Fibroblast of skin of right biceps (primary cell): ENCODE data around the gene RASSF5.

Source experiments
- DNase-seq: peaks from one replicate; pipeline ENCODE4 v3.0.0-alpha.2; 2013

RASSF5 gene

GRCh38 chr1:206498685-206499084 lies 8.6 kb upstream of the RASSF5 start:
- no peak for DNase-seq

GRCh38 chr1:206500046-206500445 lies 7.3 kb upstream of the RASSF5 start:
- DNase-seq, result no peak

- no peak for DNase-seq
These were observed 5.5 kb upstream of the RASSF5 start for GRCh38 chr1:206501881-206502280.

GRCh38 chr1:206502403-206502802 lies 4.9 kb upstream of the RASSF5 start:
- DNase-seq, result no peak

DNA sequence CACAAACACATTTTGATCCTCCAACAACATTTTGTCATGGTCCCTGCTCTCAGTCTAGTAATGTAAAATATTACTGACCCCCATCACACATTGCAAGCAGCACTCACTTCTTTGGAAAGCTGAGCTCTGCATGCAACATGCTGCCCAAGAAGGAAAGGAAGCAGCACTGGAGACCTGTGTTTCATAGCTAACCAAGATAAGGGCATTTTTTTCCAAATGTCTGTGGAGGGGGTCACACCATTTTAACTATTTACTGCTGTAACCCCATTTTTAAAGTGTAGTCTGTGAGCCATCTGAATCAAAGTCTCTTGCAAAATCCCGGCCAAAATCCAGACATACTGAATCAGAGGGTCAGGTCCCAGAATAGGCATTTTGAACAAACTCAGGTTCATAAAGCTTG lies 4.5 kb upstream of the RASSF5 start:
- DNase-seq, result no peak

- peak; percentile 97 for DNase-seq
These were observed 3.6 kb upstream of the RASSF5 start for GRCh38 chr1:206503591-206504362.

GRCh38 chr1:206504363-206504713 lies 3.0 kb upstream of the RASSF5 start:
- no peak for DNase-seq

- peak; percentile 30 for DNase-seq
These were observed 1.5 kb upstream of the RASSF5 start for GRCh38 chr1:206505702-206506355.

GRCh38 chr1:206506405-206507283 lies 687 bp upstream of the RASSF5 start:
- DNase-seq, result no peak

- no peak for DNase-seq
These were observed 979 bp downstream of the RASSF5 start for GRCh38 chr1:206508130-206508889.

GRCh38 chr1:206508956-206509355 lies 1.6 kb downstream of the RASSF5 start:
- peak; percentile 45 for DNase-seq

DNA sequence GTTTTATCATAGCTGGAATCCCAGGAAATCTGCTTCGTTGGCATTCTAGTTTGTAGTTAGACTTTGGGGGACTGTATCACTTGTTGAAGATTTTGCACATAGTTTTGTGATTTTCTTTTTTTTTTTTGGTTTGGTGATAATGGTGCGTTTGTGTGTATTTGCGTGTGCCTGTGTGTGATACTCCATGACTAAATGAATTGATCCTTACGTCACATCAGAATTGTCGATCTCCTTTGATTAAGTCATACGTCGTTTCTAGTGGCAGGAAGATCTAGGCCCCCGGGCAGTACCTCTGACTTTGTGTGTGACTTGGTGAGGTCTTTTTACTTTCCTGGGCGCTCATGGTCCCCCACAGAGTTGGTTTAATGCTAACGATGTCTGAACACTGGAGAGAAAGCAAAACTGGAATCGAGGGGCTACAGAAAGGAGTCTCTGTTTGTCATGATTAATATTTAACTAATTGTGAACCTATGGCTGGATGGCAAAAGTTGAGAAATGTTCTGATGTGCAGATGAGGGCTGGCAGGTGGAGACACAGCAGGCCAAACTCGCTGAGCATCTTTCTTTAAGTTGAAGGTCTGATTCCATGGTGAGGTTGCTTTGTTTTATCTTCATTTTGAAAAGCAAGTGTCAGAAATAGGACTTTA lies 2.4 kb downstream of the RASSF5 start:
- DNase-seq, result no peak

DNA sequence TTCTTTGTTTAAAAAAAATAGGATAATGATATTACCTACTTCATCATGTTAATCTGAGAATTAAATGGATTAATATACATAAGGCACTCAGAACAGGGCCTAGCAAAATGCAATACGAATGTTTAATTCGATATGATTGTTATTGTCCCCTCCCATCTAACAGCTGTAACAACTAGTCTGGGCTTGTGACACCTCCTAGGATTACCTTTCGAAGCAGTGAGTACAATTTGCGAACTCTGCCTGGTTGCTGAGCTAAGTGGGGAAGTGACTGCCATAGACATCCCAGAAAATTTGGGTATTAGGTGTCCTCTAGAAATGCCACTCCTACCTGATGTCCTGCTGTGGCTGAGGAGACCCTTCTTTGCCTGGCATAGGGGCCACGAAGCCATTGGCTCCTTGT lies 3.0 kb downstream of the RASSF5 start:
- no peak for DNase-seq

GRCh38 chr1:206511362-206512057 lies 4.2 kb downstream of the RASSF5 start:
- no peak for DNase-seq

DNA sequence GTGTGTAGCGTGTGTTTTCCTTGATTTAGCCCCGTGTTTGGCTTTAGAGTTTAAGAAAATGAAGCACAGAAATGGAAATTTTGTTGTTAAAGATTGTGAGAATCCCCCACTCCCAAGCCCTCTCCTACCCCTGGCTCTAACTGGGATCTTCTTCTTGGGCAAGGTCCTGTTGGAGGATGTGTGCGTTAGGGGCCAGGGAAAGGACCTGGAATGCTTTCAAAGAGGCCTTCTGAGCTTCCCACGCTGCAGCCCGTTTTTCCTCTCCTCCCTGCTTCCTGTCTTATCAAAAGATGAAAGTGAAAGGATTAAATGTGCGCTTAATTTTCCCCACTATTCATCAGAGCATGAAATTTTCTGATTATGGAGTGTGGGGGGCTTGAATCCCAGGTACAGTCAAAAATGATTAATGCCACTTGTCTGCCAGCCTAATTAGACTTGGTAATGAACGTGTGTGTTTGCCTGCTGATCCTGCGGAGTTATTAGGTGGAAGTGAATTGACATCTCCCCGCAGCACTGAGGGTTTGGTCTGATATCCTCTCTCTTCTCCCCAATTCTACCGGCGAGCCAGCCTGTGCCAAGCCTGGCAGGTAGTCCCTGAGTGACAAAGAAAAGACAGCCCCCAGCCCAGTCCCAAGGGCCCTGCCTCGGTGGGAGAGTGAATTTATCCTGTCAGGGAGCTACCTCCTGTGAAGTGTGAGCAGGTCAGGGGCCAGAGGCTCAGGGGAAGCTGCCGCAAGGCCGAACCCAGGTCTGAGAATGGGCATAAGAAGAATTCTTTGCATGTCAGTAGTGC lies 4.9 kb downstream of the RASSF5 start:
- no peak for DNase-seq

DNA sequence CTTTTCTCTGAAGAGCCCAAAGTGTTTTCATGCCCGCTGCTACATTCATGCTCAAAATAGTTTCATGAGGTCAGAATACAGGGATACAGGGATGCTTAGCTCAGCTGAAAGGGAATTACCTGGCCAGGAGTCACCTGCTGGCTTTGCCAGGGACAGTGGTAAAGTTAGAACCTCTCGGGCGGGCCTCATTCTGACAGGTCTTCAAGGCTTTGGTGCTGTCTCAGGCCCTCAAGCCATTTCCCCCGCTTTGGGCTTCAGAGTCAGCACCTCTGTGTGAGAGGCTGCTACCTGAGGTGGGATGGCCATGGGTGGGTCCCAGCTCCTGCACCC lies 5.5 kb downstream of the RASSF5 start:
- no peak for DNase-seq

DNA sequence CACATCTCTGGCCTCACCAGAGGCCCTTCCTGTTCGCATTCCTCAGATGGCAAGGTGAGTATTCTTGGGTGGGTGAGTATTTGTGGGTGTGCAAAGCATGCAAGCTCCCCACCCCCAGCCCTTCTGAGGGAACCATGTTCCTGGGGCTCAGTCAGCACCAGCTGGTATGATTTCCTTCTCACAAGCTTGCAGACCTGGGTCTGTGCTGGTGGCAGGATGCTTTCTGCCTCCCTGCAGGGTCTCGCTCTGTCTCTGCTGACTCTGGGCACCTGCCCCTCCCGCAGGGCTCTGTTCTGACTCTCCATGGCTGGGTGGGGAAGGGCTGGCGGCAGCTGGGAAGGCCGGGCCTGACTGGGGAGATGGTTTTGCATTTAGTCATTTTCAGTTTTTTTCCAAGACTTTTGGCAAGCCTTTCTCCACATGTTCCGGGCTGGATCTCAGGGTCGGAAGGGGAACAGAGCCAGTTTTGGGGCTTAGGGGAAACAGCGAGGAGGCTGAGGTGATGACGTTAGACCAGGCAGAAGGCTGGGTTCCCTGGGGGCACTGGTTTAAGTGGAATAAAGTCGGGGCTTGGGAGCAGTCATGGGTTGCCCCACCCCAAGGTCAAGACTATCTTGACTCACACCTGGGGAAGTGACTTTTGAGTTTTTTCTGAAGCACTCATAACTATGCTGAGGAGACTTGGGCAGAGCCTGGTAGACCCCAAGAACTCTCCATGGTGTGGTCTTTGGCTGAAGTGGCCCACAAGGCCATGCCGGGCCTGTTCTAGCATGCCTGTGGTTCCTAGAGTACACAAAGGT lies 6.2 kb downstream of the RASSF5 start:
- DNase-seq, result peak; percentile 89

DNA sequence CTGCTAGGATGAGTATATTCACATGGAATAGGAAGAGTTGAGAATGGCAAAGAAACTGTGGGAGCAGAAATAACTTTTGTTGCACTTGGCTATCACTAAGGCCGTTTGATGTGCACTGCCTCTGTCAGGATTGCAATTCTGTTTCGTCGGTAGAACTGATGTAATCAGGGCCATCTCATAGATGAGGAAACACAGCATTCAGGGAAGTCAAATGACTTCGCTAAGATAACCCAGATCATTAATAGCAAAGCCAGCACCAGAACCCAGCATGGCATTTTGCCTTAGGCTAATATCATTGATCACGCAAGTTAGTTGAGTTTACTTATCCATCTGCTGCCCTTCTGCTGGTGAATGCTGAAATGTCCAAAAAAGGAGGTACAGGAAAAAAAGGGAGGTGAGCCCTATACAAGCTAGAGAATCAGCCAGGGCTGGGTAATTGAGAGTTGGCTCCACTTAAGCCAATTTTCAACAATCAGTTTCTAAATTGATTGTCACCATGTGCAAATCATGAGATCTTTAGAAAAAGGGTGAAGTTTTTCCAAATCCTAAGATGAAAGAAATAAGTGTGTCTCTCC lies 7.6 kb downstream of the RASSF5 start:
- DNase-seq, result no peak

- DNase-seq, result no peak
These were observed 9.3 kb downstream of the RASSF5 start for GRCh38 chr1:206516728-206516990.

GRCh38 chr1:206517784-206518183 lies 10.5 kb downstream of the RASSF5 start:
- no peak for DNase-seq
